ENCODE results near the gene RFC4.

Gene RFC4

DNA sequence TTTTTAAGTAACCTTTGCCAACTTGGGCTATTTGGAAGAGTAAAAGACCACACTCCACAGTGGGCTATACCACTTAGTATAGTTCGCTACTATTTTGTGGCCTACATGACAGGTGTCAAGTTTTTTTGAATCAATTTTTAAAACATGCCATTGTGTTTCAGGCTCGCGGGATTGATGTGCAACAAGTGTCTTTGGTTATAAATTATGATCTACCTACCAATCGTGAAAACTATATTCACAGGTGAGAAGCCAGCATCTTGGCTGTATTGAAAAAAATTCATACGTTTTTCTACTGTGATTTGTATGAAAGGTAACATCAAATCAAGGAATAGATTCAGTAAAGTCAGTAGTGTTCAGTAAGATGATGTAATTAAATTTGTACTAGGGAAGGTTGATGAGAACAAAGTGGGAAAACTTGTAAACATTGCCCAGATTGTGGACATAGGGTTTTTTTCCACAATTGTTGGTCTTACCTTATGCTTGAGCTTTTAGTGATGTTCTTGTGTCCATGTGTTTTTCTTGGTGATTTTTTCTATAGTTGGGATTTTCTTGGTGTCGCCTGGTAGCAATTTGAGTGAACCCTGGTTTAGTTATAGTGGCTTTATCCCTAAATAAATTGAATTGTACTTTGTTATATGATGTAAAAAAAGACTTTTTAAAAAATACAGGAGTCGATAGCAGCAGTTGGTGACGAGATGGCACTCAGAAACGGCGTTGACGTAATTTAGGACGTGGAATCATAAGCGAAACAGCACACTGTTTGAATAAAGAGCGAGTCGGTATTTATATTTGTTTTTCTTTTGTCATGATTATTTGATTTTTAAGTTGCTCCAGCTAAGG, 18.4 kb downstream of the RFC4 start:
- no peak for DNase-seq (ENCODE audit: low spot score)

DNA sequence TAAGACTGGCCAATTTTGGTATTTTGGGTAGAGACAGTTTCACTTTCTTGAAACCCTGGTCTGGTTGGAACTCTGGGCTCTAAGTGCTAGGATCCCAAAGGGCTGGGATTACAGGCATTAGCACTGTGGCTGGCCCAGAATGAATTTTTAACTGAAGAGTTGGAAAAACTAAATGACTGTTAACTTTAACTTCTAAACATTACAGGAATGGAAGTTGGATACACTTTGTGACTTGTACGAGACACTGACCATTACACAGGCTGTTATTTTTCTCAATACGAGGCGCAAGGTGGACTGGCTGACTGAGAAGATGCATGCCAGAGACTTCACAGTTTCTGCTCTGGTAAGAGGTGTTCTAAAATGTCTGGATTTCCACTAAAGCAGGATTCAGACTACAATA, 19.4 kb downstream of the RFC4 start:
- DNase-seq (ENCODE audit: low spot score), result no peak

DNA sequence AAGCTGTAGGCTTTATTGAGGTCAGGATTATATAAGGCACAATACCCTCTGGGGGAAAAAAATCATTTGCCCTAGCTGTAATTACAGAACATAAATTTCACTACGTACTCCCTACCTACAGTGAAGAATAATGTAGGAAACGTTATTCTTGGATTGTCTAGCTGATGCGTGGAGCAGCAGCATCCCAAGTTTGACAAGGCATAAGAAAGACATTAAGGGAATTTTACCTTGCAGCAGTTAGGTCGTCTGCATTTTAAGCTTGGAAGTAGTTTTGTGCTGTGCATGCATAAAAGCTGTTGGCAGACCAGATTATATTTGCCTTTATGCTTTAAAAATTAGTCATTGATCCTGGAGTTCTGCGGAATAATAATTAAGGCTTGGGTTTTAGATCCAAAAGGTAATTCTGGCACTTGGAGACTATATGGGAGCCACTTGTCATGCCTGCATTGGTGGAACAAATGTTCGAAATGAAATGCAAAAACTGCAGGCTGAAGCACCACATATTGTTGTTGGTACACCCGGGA, 20.7 kb downstream of the RFC4 start:
- no peak for DNase-seq (ENCODE audit: low spot score)

DNA sequence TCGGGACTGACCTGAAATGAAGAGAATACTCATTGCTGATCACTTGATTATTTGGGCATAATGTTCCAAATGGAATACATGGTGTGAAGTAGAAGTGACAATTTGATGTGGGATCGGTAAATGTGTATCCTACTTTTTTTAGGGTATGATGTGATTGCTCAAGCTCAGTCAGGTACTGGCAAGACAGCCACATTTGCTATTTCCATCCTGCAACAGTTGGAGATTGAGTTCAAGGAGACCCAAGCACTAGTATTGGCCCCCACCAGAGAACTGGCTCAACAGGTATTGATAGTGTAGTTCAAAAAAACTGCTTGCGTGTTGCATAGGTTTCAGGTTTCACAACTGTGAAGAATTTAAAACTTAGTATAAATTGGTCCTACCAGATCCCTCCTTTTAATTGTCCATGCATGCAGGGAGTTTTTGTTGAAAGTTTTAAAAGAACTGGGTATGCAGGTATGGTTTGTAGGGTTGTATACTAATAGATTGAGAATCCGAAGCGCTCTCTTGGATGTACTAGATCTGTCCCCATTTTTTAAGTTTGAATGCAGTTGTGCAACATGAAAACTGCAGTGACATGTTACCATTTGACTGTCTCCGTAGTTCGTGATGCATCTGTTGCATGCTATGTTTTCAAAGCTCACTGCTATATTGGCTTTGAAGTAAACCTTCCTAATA, 21.3 kb downstream of the RFC4 start:
- DNase-seq (ENCODE audit: low spot score), result no peak

DNA sequence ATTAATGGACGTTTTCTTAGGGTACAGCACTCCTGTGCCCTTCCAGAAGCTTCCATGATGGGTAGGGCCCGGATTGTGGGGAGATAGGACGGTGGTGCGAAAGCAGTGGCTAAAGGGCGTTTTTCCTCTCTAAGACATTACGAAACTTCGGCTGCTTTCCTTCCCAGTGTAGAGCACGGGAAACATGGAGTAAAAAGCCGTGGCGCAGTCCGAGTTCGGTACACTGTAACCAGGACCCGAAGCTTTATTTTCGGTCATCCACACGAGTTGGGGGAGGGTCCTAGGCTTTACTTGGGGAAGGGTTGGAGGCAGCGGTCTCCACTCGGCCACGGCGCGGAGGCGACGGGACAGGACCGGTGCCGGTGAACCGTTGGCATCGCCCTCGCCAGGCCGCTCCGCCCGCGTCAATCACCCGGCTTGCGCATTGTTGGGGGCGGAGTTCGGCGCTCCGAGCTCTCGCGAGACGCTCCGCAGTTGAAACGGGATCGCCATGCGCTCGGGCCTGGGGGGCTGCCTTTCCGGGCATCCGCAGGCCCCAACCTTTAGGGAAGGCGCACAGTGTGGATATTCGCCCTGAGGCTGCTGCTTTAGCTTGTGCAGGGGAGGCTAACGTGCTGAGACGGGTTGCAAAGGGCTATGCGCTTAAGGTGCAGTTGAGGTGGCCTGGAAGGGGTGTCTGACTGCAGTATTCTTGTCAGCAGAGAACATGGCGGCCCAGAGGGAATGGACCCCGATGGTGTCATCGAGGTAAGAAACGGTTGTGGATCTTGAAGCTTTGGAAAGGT, 22.4 kb downstream of the RFC4 start:
- peak; percentile 80 for DNase-seq (ENCODE audit: low spot score)

- DNase-seq (ENCODE audit: low spot score), result peak; percentile 84
Measured at GRCh38 chr3:186783058-186783730, 23.1 kb downstream of the RFC4 start, which contains the start of gene EIF4A2. TSS of gene EIF4A2 (plus strand) at chr3:186783577. CDS start at chr3:186783611, 34 bp downstream.

- no peak for DNase-seq (ENCODE audit: low spot score)
Measured at GRCh38 chr3:186782542-186783057, 23.7 kb downstream of the RFC4 start.

DNA sequence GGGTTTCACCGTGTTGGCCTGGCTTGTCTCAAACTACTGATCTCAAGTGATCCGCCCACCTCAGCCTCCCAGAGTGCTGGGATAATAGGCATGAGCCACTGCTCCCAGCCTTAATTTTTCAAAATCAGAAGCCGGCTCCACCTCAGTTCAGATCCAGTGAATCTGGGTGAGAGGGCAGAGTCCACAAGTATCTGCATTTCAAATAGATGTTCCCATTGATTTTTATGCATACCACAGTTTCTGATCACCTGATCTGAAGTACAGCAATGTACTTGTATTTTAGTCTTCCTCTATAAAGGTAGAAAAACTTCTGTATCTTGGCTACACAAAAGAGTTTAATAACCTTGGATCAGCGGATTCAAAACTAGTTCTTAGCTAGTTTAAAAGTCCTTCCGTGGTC, 27.1 kb downstream of the RFC4 start:
- no peak for DNase-seq (ENCODE audit: low spot score)

GRCh38 chr3:186775999-186776398, 30.3 kb downstream of the RFC4 start:
- no peak for DNase-seq (ENCODE audit: low spot score)

DNA sequence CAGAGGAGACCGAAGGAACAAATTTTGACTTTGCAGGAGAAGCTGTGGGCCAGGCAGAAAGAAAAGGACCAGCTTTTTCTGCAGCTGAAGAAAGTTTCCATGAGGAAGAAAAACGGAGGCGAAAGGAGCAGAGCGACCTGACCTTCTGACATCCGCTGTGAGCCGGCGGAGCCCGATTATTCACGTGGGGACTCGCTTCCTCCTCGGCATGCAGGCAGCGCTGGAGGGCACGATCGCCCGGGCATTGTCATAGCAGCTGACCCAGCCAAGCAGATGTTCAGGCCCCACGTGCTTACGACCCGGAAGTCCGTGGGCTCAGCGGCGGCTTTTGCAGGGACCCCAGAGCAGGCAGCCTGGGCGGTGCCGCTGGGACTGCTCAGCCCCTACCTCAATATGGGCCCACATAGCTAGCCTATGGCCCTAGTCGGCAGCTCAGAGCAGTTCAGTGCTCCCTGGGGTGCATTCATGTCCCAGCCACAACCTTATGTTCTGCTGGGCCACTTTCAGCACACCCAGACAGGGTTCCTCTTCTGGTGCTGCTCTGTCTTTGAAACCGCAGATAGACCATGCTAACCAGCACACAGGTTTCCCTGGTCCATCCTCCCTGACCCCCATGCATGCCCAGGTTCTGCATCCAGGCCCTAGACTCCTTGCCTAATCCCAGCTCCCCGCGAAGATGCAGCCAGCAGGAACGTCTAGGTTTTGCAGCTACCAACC, 33.4 kb downstream of the RFC4 start:
- DNase-seq (ENCODE audit: low spot score), result no peak

- DNase-seq (ENCODE audit: low spot score), result no peak
Measured at GRCh38 chr3:186772281-186772694, 34.0 kb downstream of the RFC4 start.

DNA sequence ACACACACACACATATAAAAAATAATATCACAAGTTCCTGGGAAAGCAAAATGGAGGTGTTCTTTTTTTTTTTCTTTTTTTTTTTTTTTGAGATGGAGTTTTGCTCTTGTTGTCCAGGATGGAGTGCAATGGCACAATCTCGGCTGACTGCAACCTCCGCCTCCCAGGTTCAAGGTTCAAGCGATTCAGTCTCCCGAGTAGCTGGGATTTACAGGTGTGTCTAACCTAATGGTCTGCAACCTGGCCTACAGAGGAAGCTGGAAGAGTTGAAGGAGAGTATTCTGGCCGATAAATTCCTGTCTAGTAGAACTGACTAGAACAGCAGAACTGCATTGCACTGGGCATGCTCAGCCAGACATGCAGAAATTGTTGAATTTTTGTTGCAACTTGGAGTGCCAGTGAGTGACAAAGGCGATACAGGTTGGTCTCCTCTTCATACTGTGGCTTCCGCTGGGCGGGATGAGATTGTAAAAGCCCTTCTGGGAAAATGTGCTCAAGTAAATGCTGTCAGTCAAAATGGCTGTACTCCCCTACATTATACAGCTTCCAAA, 45.3 kb downstream of the RFC4 start:
- no peak for DNase-seq (ENCODE audit: low spot score)

- DNase-seq (ENCODE audit: low spot score), result no peak
Measured at GRCh38 chr3:186760141-186760833, 46.0 kb downstream of the RFC4 start.

DNA sequence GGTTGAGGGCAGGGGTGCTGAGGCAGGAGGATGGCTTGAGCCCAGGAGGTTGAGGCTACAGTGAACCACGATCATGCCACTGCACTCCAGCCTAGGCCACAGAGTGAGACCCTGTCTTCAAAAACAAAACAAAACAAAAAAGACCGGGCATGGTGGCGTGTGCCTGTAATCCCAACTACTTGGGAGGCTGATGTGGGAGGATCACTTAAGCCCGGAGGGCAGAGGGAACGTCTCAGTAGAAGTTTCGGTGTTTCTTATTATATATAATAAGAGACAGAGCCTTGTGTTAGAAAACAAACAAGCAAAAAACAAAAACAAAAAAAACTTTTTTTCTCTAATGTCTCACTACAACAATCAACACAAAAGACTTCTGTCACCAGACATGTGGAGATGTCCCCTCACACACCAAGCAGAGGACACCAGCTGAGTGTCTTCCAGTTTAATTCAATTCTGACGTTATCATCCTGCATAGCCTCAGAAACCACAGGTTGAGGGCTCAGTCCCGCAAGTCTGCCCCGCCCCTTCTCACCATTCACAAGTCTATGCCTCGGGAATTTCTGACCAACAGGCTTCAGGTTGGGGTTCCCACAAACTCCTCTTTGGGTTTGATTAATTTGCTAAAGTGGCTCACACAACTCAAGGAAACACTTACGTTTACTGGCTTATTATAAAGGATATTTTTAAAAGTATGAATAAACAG, 46.9 kb downstream of the RFC4 start:
- no peak for DNase-seq (ENCODE audit: low spot score)

DNA sequence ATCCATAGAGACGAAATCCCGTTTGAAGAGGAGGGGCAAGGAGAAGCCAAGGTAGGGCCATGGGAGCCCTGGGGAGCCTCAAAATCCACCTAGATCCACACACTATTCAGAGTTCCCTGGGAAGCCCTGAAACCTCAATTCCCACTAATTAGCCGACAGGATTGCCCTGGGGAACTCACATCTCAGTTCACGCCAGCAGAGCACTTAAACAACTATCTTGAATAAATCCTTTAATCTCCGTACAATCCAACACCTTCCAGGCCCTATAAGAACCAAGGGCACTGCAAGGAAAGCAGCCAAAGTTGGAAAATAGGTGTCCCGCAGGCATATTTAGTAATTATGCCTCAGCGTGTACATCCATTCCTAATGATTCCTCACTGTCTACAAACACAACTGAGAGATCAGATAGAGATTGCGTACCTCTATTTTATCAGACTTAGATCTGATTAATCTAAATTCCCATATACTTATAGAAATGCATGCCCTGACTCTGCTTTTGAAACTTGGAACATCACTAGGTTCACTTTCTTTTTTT, 48.5 kb downstream of the RFC4 start:
- no peak for DNase-seq (ENCODE audit: low spot score)

DNA sequence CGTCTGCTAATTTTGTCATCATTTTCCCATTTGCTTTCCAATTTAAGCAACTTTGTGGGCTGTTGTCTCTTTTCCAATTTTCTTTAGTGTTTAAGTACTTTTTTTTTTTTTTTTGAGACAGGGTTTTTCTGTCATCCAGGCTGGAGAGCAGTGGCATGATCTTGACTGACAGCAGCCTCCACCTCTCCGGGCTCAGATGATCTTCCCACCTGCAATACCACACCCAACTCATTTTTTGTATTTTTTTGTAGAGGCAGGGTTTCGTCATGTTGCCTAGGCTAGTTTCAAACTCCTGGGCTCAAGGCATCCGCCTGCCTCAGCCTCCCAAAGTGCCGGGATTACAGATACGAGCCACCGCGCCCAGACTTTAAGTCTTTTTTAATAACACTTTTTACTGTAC, 49.1 kb downstream of the RFC4 start:
- DNase-seq (ENCODE audit: low spot score), result no peak

- no peak for DNase-seq (ENCODE audit: low spot score)
Measured at GRCh38 chr3:186754871-186755270, 51.4 kb downstream of the RFC4 start.

GRCh38 chr3:186754006-186754405, 52.3 kb downstream of the RFC4 start:
- no peak for DNase-seq (ENCODE audit: low spot score)

GRCh38 chr3:186751480-186751879, 54.8 kb downstream of the RFC4 start:
- no peak for DNase-seq (ENCODE audit: low spot score)
